Measurements from ENCODE around the gene TOB1. TPM values are rescaled to one million over a fixed set of nuclear protein-coding genes. Genes with fewer than 3 reads are reported as not detected.

Gene TOB1
- total and polyA plus RNA-seq, 3 donors from 2014 or later = 18.4 to 42.8 (median 26.1) TPM

GRCh38 chr17:50911450-50911849 lies 45.3 kb upstream of the TOB1 start:
- no peaks in the 10 kb centered on the region for H3K27me3 ChIP-seq
- intact Hi-C loops (cut with DNase I; ENCODE audit: low total_unique reads) = no loop called here
- no peak for DNase-seq
- 83 to 93% methylated on average over 6 of the region's 6 CpGs for WGBS, 2 donors
- no peaks in the 10 kb centered on the region for H3K9me3 ChIP-seq
- peaks cover 22% of the 10 kb centered on the region for H3K4me1 ChIP-seq
- no peak overlapping the region for H3K4me3 ChIP-seq
- H3K36me3 ChIP-seq (ENCODE audit: low read depth, missing control alignments) = no peaks in the 10 kb centered on the region
- TF ChIP-seq POLR2A (IDR thresholded peaks at IDR 0.05) = no peak
- TF ChIP-seq CTCF (IDR thresholded peaks at IDR 0.05) = no peak
- no peak overlapping the region for H3K27ac ChIP-seq

GRCh38 chr17:50909765-50910605 lies 43.8 kb upstream of the TOB1 start:
- Histone ChIP-seq H3K9me3 (no peaks in the 10 kb centered on the region), H3K27me3 (no peaks in the 10 kb centered on the region), H3K27ac (peak overlapping the region; percentile 15 to 55), H3K36me3 (ENCODE audit: low read depth, missing control alignments) (no peaks in the 10 kb centered on the region), H3K4me1 (peaks cover 30% of the 10 kb centered on the region), H3K4me3 (no peak overlapping the region)
- WGBS, 2 donors = 71 to 74% methylated on average over 12 to 15 of the region's 15 CpGs
- DNase-seq = peak; percentile 42
- intact Hi-C loops (cut with DNase I; ENCODE audit: low total_unique reads) = no loop called here
- TF ChIP-seq CTCF (IDR thresholded peaks at IDR 0.05) = no peak
- no peak for TF ChIP-seq POLR2A (IDR thresholded peaks at IDR 0.05)

GRCh38 chr17:50908860-50909764 lies 43.0 kb upstream of the TOB1 start:
- Histone ChIP-seq H3K36me3 (ENCODE audit: low read depth, missing control alignments) (no peaks in the 10 kb centered on the region), H3K27me3 (no peaks in the 10 kb centered on the region), H3K9me3 (no peaks in the 10 kb centered on the region), H3K4me3 (no peak overlapping the region), H3K4me1 (peaks cover 39% of the 10 kb centered on the region), H3K27ac (peak overlapping the region; percentile 17 to 55)
- peak; percentile 70 for DNase-seq
- 43 to 62% methylated on average over 16 of the region's 16 CpGs for WGBS, 2 donors
- intact Hi-C loops (cut with DNase I; ENCODE audit: low total_unique reads) = no loop called here
- no peak for TF ChIP-seq CTCF (IDR thresholded peaks at IDR 0.05)
- no peak for TF ChIP-seq POLR2A (IDR thresholded peaks at IDR 0.05)

- no peak for DNase-seq
- WGBS, 2 donors = 75 to 90% methylated on average over 8 of the region's 8 CpGs
- Histone ChIP-seq H3K4me1 (peaks cover 43% of the 10 kb centered on the region), H3K27me3 (no peaks in the 10 kb centered on the region), H3K36me3 (ENCODE audit: low read depth, missing control alignments) (no peaks in the 10 kb centered on the region), H3K4me3 (no peak overlapping the region), H3K27ac (peak overlapping the region; percentile 17 to 55), H3K9me3 (no peaks in the 10 kb centered on the region)
- TF ChIP-seq POLR2A (IDR thresholded peaks at IDR 0.05) (no peak), CTCF (IDR thresholded peaks at IDR 0.05) (no peak)
- intact Hi-C loops (cut with DNase I; ENCODE audit: low total_unique reads) = no loop called here
Observed at GRCh38 chr17:50908140-50908859, 42.1 kb upstream of the TOB1 start.
